Measurements from ENCODE around the gene WNT16. TPM values are rescaled to one million over a fixed set of nuclear protein-coding genes. Genes with fewer than 3 reads are reported as not detected.

Gene WNT16
- total RNA-seq, 1 donor from 2014 or later = not detected

GRCh38 chr7:121390617-121391016 is 61.8 kb downstream of the WNT16 start:
- no peak overlapping the region for H3K27ac Mint-ChIP-seq (ENCODE audit: unreplicated experiment)
- peaks cover 7% of the 10 kb centered on the region for H3K36me3 Mint-ChIP-seq (ENCODE audit: low read depth, unreplicated experiment)
- H3K9me3 Mint-ChIP-seq (ENCODE audit: unreplicated experiment) = no peaks in the 10 kb centered on the region
- H3K4me1 Mint-ChIP-seq (ENCODE audit: unreplicated experiment) = peaks cover 23% of the 10 kb centered on the region
- H3K27me3 Mint-ChIP-seq (ENCODE audit: unreplicated experiment) = no peaks in the 10 kb centered on the region
- DNase-seq (ENCODE audit: low spot score) = no peak
- H3K4me3 Mint-ChIP-seq (ENCODE audit: unreplicated experiment) = no peak overlapping the region
- TF ChIP-seq, protein P1, sequence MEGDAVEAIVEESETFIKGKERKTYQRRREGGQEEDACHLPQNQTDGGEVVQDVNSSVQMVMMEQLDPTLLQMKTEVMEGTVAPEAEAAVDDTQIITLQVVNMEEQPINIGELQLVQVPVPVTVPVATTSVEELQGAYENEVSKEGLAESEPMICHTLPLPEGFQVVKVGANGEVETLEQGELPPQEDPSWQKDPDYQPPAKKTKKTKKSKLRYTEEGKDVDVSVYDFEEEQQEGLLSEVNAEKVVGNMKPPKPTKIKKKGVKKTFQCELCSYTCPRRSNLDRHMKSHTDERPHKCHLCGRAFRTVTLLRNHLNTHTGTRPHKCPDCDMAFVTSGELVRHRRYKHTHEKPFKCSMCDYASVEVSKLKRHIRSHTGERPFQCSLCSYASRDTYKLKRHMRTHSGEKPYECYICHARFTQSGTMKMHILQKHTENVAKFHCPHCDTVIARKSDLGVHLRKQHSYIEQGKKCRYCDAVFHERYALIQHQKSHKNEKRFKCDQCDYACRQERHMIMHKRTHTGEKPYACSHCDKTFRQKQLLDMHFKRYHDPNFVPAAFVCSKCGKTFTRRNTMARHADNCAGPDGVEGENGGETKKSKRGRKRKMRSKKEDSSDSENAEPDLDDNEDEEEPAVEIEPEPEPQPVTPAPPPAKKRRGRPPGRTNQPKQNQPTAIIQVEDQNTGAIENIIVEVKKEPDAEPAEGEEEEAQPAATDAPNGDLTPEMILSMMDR (IDR thresholded peaks at IDR 0.05; ENCODE audit: unreplicated experiment) = no peak

Other genes with a start within 250 kb of the WNT16 start
- 50.9 TPM for gene FAM3C, start 67.3 kb downstream of the WNT16 start, total RNA-seq (ENCODE audit: unreplicated experiment)